Caki2 (cell line): ENCODE measurements around the gene LRRC14B. TPM values are rescaled to one million over a fixed set of nuclear protein-coding genes. Genes with fewer than 3 reads are reported as not detected.

Source experiments
- DNase-seq: peaks from one replicate; pipeline ENCODE4 v3.0.0-alpha.2; 2015; ENCODE audit warnings: low read depth
- in situ Hi-C: cut with HindIII; loops from 2 replicates; pipeline ENCODE4 v1.10.0; 2016; ENCODE audit warnings: low sequenced_read_pairs, low pct_unique_long_range_greater_than_20kb, mixed read lengths
- total RNA-seq: library from RNA; depleted of rRNA; stranded (reverse); fragments of >200 nt; shearing (Covaris generic); gene quantifications from 2 replicates; pipeline ENCODE4 v1.2.3, GENCODE V29; 2014; ENCODE audit warnings: low replicate concordance; rRNA removed

Gene LRRC14B
- not detected in 2 replicates for total RNA-seq

- in situ Hi-C loops, result no loop called here
- DNase-seq, result no peak
Observed at GRCh38 chr5:191036-191948, at the start of gene LRRC14B. TSS of gene LRRC14B (plus strand) at chr5:191495. CDS start at chr5:191539, 44 bp downstream.

GRCh38 chr5:141761-142160, 49.5 kb upstream of the LRRC14B start:
- in situ Hi-C loops, result no loop called here
- no peak for DNase-seq

- no peak for DNase-seq
- in situ Hi-C loops, result no loop called here
Observed at GRCh38 chr5:142246-142810, 49.0 kb upstream of the LRRC14B start.

- no peak for DNase-seq
- in situ Hi-C loops, result no loop called here
Observed at GRCh38 chr5:143041-143440, 48.3 kb upstream of the LRRC14B start.

- DNase-seq, result no peak
- in situ Hi-C loops, result no loop called here
Observed at GRCh38 chr5:144941-145340, 46.4 kb upstream of the LRRC14B start.

GRCh38 chr5:145585-146323, 45.5 kb upstream of the LRRC14B start:
- in situ Hi-C loops, result no loop called here
- no peak for DNase-seq

GRCh38 chr5:147751-148150, 43.5 kb upstream of the LRRC14B start:
- peak; percentile 13 for DNase-seq
- in situ Hi-C loops, result no loop called here

GRCh38 chr5:149745-150485, 41.4 kb upstream of the LRRC14B start:
- DNase-seq, result no peak
- in situ Hi-C loops, result no loop called here

GRCh38 chr5:150746-151145, 40.5 kb upstream of the LRRC14B start:
- in situ Hi-C loops, result no loop called here
- DNase-seq, result no peak

- DNase-seq, result no peak
- in situ Hi-C loops, result no loop called here
Observed at GRCh38 chr5:152077-152476, 39.2 kb upstream of the LRRC14B start.

GRCh38 chr5:153256-153655, 38.0 kb upstream of the LRRC14B start:
- DNase-seq, result no peak

GRCh38 chr5:154236-154635, 37.1 kb upstream of the LRRC14B start:
- DNase-seq, result no peak
- in situ Hi-C loops, result no loop called here

More at GRCh38 chr5:153256-153655, 38.0 kb upstream of the LRRC14B start:
- in situ Hi-C loops, result no loop called here

- no peak for DNase-seq
- in situ Hi-C loops, result no loop called here
Observed at GRCh38 chr5:154826-155225, 36.5 kb upstream of the LRRC14B start.

- DNase-seq, result no peak
- in situ Hi-C loops, result no loop called here
Observed at GRCh38 chr5:155651-156410, 35.5 kb upstream of the LRRC14B start.

GRCh38 chr5:156411-157072, 34.8 kb upstream of the LRRC14B start:
- no peak for DNase-seq
- in situ Hi-C loops, result no loop called here

- no peak for DNase-seq
- in situ Hi-C loops, result no loop called here
Observed at GRCh38 chr5:157126-157715, 34.1 kb upstream of the LRRC14B start.

- in situ Hi-C loops, result no loop called here
Observed at GRCh38 chr5:157801-158200, 33.5 kb upstream of the LRRC14B start.

More at GRCh38 chr5:157801-158200, 33.5 kb upstream of the LRRC14B start:
- no peak for DNase-seq
